ENCODE data around the gene NEURL1B.
"Not testable (repeated sequence)": the region's sequence is repeated elsewhere in the genome, so short reads cannot be mapped to it uniquely, and the experiment has no call there.

The NEURL1B gene

DNA sequence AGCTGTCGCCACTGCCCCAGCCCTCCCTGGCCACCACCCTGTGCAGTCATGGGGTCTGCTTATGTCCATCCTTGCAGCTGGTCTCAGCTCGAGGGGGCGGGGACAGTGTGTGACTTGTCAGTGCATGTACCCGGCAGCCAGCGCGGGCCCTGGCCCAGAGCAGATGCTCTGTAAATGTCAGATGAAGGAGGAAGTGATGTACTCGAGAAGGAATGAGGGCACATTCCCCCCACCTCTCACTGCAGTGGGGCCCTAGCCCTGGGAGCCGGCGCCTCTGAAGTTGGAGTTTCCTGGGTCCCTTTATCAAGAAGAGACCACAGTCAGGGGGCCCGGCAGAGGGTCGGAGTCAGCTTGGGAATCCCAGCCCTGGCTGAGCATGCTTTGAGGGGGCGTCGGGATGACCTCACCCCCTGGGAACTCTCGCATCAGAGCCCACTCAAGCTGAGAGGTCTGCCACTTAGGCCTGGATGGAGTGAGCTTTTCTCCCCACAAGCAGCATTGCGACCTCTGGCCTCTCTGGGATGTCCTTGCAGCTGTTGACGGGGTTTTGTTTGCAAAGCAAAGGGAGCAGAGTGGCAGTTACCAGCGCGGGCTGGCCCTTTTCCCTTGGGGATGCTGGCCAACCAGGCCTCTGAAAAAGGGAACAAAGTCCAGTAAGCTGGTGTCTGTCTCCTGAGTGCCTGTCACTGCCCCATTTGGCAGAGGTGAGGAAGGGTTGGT lies 19.0 kb downstream of the NEURL1B start:
- DNase-seq: peak; percentile 51

DNA sequence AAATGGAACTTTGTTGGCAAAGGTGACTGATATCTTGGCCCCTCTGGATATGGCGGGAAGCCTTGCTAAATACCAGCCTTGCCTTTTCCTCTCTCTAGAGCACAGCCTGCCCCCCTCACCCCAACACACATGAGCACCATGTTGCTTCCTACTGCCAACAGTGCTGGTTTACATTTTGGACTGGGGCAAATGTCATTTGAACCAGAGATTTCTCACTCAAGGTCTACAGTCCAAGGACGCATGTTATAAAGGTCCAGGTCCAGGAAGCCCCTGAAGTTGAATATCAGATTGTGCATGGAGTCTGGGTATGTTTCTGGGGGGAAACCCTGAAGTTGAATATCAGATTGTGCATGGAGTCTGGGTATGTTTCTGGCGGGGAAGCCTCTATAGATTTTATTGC lies 19.9 kb downstream of the NEURL1B start:
- no peak for DNase-seq

DNA sequence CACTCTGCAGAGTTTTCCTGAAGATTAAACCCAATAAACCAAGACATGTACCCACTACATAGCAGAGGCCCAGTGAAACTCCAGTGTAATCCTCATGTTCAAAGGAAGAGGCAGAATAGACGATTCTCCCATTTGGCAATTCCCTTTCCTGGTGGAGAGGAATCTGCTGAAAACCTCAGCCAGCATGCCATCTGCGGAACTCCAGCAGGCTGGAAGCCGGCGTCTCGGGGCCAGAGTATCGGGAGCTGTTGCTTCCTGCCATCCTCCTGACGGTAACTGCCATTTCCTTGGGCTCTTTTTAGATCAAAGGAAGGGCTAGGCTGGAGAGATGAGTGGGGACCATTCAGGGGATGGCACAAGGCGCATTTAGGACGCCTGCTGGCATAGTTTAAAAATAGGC lies 20.5 kb downstream of the NEURL1B start:
- DNase-seq: no peak

DNA sequence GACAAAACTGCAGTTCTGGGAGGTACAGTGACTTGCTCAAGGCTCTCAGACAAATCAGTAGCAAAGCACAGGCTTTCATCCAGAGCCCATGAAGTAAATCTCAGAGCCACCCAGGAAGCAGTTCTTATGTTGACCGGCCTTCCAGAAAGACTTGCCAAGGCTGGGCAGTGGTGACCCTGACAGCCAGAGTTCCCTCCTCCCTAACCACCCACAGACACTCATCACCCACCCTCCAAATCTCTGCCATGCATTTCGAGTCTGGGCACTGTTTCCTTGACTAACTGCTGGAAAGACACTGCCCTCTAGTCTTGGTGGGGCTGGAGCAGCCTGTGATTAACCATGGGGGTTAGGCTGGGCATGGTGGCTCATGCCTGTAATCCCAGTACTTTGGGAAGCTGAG lies 21.5 kb downstream of the NEURL1B start:
- no peak for DNase-seq

DNA sequence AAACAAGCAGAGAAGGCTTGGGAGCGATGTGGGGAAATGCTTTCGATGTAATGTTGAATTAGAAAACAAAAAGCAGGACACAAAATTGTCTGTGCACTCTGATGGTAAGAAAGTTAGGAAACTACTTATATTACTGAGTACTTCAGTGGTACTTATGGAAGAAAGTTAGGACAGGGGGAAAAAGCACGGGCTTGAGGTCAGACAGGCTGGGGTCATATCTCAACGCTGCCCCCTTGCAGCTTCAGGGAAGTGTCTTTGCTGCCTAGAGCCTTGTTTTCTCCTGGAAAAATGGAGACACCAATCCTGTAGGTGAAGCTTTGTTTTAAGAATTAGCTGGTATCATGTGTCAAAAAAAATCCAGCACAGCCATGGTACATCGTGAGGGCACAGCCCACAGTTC lies 23.0 kb downstream of the NEURL1B start:
- DNase-seq: no peak

DNA sequence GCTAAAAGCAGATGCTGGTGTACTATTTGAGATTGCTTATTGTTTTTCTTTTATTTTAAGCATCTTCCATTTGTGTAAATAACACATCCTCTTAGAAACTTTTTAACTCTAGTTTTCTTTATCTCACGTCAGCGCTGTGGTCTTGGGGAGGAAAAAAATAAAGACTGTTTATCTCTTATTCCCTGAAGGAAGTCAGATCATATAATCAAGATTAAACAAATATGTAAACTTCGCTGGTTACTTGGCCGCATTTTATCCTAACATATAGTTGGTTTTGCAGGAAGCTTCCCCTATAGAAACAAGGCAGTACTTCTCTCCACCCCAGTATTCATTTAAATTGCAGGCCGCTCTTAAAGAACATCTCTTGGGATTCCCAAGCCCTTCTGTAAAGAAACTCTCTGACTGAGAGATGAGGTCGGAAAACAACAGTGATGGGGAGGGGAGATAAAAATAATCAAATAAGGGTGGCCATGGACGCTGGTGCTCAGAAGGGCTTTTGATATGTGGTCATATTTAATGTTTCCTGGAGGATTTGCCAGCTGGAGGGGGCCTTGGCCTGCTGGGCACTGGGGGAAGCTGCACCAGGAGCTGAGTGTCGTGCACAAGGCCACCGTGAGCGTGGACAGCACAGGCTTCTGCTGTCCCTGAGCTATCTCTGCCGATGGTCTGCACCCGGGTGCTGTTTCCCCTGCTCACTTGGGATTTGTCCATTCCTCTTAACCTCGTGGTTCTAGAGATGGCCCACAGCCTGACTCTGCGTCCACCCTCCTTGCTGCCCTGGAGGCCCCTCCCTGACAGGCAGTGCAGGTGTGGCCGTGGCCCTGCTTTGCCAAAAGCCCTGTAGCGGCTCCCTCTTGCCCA lies 23.8 kb downstream of the NEURL1B start:
- no peak for DNase-seq

DNA sequence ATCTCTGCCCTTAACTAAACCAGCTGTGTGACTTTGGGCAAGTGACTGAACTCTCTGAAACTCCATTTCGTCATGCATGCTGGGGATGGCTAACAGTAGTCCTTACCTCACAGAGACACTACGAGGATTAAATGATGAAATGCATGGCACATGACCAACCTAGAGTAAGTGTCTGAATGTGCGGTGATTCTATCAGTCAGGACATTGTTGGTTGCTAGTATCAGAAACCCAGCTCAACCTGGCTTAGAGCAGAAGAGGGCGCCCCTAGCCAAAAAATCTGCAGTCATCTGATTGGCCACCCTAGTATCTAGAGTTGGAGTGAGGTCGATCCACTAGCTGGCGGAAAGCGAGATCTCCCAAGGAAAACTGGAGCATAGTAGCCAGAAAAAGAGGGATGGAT lies 25.2 kb downstream of the NEURL1B start:
- no peak for DNase-seq

DNA sequence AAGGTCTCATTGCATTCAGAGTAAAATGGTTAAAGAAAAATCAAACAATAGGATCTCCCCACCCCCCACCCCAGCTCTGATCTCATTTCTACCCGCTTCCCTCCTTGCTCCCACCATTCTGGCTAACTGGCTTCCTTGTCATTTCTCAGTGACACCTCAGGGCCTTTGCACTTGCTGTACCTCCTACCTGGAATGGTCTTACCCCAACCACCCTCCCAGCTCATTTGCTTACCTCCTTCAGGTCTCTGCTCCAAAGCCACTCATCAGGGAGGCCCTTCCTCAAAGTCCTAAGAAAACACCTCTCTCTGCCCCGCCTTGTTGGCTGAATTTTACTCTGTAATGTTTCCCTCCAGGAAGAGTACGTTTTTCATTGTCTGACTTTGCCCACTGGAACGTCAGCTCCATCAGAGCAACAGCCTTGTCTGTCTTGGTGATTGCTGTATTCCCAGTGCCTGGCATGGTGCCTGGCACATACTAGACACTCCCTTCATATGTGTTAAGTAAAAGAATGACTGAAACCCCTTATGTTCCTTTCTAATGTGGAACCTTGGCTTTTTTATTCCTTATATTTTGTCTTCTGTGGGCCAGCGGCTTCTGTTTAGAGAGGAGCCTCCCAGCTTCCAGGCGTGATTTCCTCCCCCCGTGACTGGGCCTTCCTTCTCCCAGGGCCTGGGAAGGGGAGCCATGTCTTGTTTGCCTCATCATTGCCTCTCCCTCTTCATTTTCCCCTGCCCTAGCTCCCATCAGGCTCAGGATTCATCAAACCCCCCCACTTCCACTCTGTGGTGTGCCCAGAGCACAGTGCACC lies 26.9 kb downstream of the NEURL1B start:
- DNase-seq: no peak

DNA sequence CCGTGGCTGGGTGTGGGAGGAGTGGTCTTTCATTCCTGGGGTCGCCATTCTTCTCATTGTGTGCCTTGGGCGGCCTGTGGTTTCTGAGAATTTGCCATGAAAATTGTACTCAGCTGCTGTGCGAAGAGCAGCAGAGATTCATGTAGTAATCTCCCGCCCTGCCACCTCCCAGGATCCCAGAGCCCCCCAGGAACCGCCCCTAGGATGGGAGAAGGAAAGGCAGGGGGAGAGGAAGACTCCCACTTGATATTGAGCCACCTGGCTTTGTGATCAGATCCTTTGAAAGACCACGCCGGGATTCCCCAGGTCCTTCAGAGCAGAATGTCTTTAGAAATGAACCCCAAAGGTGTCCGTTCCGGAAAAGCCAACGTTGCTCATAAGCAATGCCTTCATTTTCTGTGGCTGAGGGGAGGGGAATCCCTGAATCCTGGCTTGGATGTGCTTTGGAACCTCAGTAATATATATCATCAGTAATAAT lies 27.6 kb downstream of the NEURL1B start:
- DNase-seq: no peak

DNA sequence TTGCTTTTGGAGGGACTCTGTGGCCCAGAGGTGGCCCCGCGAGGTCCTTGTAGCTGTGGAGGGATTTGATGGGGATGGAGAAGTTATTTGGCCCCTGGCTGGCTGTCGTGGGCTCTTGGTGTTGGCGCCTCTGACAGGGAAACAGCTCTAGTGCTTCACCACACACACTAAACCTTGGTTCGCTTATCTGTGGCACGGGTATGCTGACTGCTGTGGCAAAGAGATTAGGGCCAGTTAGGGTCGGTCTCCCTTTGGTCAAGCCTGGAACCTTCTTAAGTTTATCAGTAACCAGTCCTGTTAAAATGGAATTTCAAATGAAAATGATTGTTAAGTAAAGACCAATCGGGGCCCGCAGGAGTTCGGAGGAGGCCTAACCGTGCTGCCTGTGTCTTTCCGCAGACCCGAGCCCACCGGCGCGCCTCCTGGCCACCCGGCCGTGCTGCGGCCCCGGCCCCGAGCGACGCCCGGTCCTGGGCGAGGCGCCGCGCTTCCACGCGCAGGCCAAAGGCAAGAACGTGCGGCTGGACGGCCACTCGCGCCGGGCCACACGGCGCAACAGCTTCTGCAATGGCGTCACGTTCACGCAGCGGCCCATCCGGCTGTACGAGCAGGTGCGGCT lies 28.4 kb downstream of the NEURL1B start:
- no peak for DNase-seq

DNA sequence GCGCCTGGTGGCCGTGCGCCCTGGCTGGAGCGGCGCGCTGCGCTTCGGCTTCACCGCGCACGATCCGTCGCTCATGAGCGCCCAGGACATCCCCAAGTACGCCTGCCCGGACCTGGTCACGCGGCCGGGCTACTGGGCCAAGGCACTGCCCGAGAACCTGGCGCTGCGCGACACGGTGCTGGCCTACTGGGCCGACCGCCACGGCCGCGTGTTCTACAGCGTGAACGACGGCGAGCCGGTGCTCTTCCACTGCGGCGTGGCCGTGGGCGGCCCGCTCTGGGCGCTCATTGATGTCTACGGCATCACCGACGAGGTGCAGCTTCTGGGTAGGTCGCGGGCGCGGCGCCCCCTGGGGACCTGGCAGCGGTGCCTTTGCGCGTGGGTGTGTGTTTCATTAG lies 28.9 kb downstream of the NEURL1B start:
- DNase-seq: no peak

DNA sequence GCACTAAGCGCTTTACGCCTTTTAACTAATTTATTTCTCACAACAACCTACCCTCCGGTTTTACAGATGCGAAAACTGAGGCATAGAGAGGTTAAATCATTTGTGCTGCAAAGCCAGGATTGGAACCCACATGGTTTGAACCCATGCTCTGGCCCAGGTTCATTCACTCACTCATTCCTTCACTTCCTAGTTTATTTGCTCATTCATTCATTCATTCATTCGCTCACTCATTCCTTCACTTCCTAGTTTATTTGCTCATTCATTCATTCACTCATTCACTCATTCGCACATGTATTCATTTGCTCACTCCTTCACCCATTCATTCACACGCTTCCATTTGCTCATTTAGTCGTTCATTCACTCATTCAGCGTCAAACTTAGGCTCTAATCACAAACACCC lies 29.4 kb downstream of the NEURL1B start:
- no peak for DNase-seq

DNA sequence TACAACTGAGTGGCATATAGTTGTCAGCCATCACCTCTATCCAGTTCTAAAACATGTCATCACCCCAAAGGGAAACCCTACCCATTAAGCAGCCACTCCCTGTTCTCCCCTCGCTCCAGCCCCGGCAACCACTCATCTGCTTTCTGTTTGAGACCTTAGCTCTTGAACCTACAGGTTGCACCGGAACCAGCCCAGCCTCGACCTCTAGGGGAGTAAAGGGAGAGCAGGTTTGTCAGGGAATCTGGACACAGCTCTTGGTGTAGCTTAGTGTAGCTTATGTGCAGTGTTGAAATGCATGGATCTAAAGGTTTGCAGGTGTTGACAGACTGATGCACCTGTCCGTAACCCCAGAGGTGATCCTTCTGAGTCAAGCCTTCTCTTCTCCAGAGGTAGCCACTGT lies 30.0 kb downstream of the NEURL1B start:
- DNase-seq: no peak

DNA sequence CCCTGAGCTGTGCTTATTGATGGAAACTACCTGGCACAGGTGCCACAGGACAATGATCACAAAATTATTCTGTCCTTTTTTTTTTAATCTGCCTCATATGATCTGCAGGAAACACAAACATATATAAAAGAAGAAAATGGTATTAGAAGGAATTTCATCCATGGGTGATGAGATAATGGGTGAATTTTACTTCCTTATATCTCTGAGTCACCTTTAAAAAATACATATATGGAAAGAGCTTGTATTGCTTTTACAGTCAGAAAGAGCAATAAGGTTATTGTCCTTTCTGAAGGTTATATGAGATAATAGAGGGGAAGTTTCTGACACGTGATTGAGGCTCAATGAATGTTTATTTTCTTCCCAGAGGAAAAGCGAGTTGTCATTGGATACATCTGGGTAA lies 31.6 kb downstream of the NEURL1B start:
- no peak for DNase-seq

DNA sequence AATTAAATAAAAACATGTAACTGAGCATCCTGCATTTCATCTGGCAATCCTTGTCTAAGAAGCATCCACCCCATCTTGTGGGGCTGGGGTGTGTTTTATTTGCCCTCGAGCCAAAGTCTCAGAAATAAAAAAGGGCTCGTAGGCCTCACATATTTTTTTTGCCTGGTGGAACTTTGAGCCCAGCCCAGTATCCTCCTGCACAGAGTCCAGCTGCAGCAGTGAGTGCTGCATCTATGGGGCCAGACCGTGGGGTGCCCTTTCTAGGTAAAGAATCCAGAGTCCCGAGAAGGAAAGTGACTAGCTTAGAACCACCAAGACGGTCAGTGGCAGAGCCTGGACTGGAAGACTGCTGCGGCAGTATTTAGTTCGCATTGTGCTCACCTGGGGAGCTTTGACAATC lies 33.1 kb downstream of the NEURL1B start:
- DNase-seq: no peak

DNA sequence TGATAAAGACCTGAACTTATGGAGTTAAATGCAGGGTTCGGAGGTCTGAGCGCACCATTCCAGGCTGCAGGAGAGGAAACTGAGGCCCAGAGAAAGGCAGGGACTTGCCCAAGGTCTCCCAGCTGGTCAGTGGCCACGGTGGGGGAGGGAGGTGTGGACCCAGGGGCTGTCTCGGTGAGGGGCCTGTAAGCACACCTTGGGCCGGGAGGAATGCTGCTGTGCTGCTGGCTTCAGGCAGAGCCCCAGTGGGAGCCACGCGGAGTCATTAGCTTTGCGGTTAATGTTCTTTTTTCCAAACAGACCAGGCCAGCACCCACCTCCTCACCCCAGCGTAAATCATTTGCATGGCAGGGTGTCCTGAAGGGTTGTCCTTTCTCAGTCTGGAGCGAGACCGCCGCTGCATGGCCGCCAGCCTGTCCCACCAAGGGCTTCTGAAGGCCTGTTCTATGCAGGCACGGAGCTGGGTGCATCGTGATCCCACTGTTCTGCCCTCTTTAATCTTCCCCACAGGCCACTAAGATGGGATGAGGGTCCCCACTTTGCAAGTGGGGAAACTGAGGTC lies 35.9 kb downstream of the NEURL1B start:
- no peak for DNase-seq

DNA sequence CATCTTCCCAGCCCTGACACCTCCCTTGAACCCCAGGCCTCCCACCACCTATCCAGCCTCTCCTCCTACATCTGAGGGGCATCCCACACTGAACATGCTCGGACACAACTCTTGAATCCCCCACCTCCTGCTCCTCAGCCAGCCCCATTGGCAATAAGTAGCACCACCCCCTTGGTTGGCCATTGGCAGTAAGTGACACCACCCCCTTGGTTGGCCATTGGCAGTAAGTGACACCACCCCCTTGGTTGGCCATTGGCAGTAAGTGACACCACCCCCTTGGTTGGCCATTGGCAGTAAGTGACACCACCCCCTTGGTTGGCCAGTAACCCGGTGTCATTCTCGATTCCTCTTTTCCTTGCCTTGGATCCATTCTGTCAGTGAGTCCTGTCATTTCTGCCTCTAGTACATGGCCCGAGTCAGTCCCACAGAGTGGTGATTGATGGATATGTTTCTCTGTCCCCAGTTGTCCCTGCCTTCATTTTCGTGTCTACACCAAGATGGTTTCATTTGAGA lies 37.4 kb downstream of the NEURL1B start:
- not testable (repeated sequence) for DNase-seq

DNA sequence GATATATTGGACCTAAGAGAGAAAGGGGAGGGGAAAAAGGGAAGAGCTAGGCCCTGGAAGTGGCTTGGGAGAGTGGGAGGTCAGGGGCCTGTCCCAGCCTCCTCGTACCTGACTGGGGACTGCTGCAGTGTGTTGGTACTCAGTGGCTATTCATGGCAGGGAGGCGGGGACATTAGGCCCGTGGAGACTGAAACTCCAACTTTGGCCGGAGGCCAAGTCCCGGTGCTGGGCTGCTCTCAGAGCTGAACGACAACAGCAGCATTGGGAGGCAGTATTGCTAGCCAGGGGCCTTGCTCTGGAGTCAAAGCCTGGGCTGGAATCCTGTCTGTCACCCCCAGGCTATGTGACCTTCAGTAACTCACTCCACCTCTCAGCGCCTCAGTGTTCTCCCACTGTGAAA lies 37.8 kb downstream of the NEURL1B start:
- no peak for DNase-seq

DNA sequence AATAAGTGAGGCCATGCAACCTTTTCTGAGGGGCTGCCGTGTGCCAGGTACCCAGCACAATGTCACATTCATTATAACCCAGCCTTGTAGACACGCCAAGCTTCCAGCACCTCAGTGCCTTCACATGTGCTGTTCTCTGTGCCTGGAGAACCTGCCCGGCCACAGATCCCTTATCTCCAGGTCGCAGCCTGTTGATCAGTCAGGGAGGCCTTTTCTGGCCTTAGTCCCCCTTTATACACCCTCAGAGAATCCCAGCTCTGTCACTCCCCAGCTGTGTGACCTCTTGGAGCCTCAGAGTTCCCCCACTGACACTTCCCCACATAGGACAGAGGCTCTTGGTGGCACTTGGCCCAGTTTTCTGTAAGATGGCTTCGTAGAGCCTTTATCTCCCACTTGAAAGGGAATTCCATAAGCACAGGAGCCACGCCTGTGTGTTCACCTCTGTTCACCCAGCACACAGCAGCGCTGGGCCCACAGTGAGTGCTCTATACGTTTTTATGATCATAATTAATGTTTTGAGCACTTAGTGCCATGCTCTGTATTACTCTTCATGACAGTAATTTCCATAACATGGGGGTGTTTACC lies 38.7 kb downstream of the NEURL1B start:
- DNase-seq: no peak

DNA sequence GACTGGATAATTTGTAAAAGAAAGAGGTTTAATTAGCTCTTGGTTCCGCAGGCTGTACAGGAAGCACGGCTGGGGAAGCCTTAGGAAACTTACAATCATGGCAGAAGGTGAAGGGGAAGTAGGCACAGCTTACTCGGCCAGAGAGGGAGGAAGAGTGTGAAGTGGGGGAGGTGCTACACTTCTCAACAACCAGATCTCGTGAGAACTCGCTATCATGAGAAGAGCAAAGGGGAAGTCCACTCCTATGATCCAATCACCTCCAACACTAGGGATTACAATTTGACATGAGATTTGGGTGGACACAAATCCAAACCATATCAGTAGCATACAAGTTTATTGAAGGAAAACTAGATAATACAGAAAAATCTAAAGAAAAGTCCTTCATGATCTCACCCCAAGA lies 39.9 kb downstream of the NEURL1B start:
- no peak for DNase-seq

DNA sequence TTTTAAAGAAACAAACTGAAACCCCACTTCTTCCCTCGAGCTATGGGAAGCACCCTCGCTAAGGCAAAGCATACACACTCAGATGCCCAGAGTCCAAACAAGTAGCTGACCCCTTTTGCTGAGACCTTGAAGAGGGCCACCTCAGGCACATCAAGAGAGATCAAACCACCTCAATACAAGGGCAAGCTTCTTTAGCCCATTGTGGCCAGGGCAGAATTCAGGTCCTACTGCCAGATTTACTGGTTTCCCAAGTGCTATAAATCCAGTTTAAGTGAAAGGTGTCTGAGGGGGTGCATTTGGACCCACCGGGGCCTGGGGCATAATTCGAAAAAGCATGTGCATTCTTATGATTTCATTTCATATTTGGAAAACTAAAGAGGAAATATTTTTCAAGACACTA lies 40.4 kb downstream of the NEURL1B start:
- no peak for DNase-seq

DNA sequence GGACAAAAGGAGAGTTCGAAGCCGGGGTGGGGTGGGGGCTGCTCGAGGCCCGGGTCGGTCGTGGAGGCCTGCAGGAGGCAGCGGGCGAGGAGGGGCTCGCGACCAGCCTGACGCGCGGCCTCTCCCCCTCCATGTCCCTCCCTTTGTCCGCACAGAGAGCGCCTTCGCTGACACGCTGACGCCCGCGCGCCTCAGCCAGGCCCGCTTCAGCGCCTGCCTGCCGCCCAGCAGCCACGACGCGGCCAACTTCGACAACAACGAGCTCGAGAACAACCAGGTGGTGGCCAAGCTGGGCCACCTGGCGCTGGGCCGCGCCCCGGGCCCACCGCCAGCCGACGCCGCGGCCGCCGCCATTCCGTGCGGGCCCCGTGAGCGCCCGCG lies 42.2 kb downstream of the NEURL1B start:
- DNase-seq: no peak
